Measurements from ENCODE around the gene TNFAIP8L1. TPM values are rescaled to one million over a fixed set of nuclear protein-coding genes. Genes with fewer than 3 reads are reported as not detected.

TNFAIP8L1 gene
- total and polyA plus RNA-seq, 7 donors = 2.4 to 5.1 (median 3.3) TPM

DNA sequence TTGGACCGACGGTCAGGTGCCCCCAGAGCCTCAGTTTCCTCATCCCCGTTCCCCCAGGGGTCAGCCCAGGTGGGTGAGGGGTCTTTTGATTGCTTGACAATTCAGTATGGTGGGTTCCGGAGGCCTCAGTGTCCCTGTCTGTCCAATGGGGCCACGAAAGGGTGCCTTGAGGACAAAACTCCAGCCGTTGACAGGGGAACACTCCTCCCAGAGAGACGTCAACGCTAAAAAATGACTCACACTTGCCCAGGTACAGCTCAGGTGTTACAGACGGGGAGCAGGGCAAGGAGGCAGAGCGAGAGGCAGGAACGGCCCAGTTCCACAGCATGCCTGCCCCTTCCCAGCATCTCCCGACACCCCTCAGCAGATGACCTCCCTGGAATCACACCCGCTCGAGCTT lies 1.8 kb downstream of the TNFAIP8L1 start:
- H3K27ac ChIP-seq = no peak overlapping the region
- no peaks in the 10 kb centered on the region for H3K36me3 ChIP-seq (ENCODE audit: insufficient read depth in 1 of 2, low read depth in 1 of 2)
- WGBS, 3 donors = 74 to 78% (median 77%) methylated on average over 14 of the region's 14 CpGs
- intact Hi-C loops (cut with DNase I) = no loop called here
- DNase-seq (no peak), ATAC-seq (no peak)
- H3K4me1 ChIP-seq = peaks cover 10% of the 10 kb centered on the region
- H3K9me3 ChIP-seq = no peaks in the 10 kb centered on the region
- H3K27me3 ChIP-seq (ENCODE audit: insufficient read depth in 3 of 3, low read length in 2 of 3) = no peaks in the 10 kb centered on the region
- TF ChIP-seq, protein P1, sequence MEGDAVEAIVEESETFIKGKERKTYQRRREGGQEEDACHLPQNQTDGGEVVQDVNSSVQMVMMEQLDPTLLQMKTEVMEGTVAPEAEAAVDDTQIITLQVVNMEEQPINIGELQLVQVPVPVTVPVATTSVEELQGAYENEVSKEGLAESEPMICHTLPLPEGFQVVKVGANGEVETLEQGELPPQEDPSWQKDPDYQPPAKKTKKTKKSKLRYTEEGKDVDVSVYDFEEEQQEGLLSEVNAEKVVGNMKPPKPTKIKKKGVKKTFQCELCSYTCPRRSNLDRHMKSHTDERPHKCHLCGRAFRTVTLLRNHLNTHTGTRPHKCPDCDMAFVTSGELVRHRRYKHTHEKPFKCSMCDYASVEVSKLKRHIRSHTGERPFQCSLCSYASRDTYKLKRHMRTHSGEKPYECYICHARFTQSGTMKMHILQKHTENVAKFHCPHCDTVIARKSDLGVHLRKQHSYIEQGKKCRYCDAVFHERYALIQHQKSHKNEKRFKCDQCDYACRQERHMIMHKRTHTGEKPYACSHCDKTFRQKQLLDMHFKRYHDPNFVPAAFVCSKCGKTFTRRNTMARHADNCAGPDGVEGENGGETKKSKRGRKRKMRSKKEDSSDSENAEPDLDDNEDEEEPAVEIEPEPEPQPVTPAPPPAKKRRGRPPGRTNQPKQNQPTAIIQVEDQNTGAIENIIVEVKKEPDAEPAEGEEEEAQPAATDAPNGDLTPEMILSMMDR (IDR thresholded peaks at IDR 0.05) = no peak
- peak overlapping the region; percentile 85 for H3K4me3 ChIP-seq

DNA sequence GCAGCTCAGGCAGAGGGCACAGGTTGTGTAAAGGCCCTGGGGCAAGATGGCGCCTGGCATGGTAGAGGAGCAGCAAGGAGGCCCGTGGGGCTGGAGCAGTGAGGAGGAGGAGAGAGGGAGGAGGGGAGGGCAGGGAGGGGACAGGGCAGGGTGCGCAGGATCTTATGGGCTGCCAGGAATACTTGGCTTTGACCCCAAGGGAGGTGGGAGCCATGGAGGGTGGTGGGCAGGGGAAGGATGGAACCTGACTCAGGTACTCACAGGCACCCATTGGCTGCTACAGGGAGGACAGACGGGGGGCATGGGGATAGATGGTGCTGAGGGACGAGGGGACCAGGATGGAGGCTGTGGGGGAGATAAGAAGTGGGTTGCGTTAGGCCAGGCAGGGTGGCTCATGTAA lies 3.3 kb downstream of the TNFAIP8L1 start:
- WGBS, 3 donors = 67 to 80% (median 79%) methylated on average over 6 of the region's 6 CpGs
- Histone ChIP-seq H3K9me3 (no peaks in the 10 kb centered on the region), H3K36me3 (ENCODE audit: insufficient read depth in 1 of 2, low read depth in 1 of 2) (no peaks in the 10 kb centered on the region), H3K4me1 (peaks cover 4% of the 10 kb centered on the region), H3K27me3 (ENCODE audit: insufficient read depth in 3 of 3, low read length in 2 of 3) (no peaks in the 10 kb centered on the region), H3K4me3 (no peak overlapping the region), H3K27ac (no peak overlapping the region)
- TF ChIP-seq, protein P1 (IDR thresholded peaks at IDR 0.05) = no peak
- ATAC-seq = no peak
- DNase-seq = no peak
- intact Hi-C loops (cut with DNase I) = no loop called here

DNA sequence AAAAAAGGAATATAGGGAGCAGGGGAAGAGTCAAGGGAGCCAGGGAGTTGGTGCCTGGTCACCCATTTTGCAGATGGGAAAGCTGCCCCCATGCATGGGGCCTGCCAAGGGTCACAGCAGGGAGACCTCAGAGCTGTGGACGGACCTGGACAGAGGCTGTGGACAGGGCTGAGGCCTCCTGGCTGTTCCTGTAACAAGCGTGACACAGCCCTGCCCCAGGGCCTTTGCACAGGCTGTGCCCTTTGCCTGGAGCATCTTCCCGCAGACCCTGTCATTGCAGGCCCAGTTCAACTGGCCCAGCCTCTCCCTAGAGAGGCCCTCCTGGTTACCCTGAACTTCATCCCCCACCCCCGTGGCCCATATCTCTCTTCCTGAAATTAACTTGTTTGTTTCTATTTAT lies 6.4 kb downstream of the TNFAIP8L1 start:
- peaks cover 11% of the 10 kb centered on the region for H3K4me1 ChIP-seq
- DNase-seq = no peak
- no peaks in the 10 kb centered on the region for H3K36me3 ChIP-seq (ENCODE audit: insufficient read depth in 1 of 2, low read depth in 1 of 2)
- 72 to 90% (median 87%) methylated on average over 4 of the region's 4 CpGs for WGBS, 3 donors
- H3K27ac ChIP-seq = no peak overlapping the region
- no peak overlapping the region for H3K4me3 ChIP-seq
- no peak for ATAC-seq
- TF ChIP-seq, protein P1 (IDR thresholded peaks at IDR 0.05) = no peak
- no peaks in the 10 kb centered on the region for H3K27me3 ChIP-seq (ENCODE audit: insufficient read depth in 3 of 3, low read length in 2 of 3)
- intact Hi-C loops (cut with DNase I) = no loop called here
- H3K9me3 ChIP-seq = no peaks in the 10 kb centered on the region

DNA sequence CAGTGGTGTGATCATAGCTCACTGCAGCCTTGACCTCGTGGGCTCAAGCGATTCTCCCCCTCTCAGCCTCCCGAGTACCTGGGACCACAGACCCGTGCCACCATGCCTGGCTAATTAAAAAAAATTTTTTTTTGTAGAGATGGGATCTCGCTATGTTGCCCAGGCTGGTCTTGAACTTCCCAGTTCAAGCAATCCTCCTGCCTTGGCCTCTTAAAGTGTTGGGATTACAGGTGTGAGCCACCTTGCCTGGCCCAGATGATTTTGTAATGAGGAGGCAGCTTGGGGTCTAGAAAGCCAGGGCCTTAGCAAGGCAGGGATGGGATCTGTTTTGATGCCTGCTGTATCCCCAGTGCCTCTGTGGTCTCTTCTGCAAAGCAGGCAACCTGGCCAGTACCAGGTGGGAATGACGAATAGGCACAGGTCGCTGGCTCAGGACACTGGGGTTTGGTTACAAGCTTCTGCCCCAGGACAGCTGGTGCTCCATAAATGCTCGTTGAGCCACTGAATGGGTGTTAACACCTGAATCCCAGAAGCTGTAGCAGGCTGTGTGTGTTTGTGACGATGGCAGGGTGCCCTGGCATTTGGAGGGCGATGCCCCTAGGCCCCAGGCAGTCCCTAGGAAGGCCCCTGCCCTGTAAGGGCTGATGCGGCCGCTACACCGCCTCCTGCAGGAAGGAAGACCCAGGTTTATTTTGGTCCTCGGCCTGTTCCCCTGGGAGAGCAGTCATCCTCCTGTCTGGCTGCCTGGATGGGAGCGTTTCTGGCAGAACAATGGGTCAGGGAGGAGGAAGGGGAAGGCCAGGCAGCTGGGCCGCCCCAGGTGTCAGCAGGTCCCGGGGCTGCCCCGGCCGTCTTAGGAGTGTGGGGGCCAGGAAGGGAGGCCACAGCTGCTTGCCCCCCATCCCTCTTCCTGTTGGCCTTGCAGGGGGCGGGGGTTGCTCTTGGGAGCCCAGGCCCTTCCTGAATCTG lies 8.6 kb downstream of the TNFAIP8L1 start:
- H3K36me3 ChIP-seq (ENCODE audit: insufficient read depth in 1 of 2, low read depth in 1 of 2) = peaks cover 0 to 12% of the 10 kb centered on the region in 2 donors
- peak overlapping the region; percentile 46 for H3K27ac ChIP-seq
- peaks cover 8% of the 10 kb centered on the region for H3K4me1 ChIP-seq
- DNase-seq = peak; percentile 56 to 82
- H3K4me3 ChIP-seq = peak overlapping the region; percentile 15
- 50 to 61% (median 56%) methylated on average over 20 of the region's 20 CpGs for WGBS, 3 donors
- ATAC-seq = peak; percentile 47 to 71 (median 65)
- H3K27me3 ChIP-seq (ENCODE audit: insufficient read depth in 3 of 3, low read length in 2 of 3) = no peaks in the 10 kb centered on the region
- H3K9me3 ChIP-seq = no peaks in the 10 kb centered on the region
- TF ChIP-seq, protein P1 (IDR thresholded peaks at IDR 0.05) = no peak
- intact Hi-C loops (cut with DNase I) = no loop called here
